NCI-H2029 treated with DMSO at 0.1 percent for 48 hours (cell line): ENCODE results near the gene SNPH.

ENCODE experiments used
- DNase-seq: peaks from one replicate; lab custom pipeline; 2025; lab: John Stamatoyannopoulos, UW

Gene SNPH

GRCh38 chr20:1307171-1307570 lies 41.1 kb downstream of the SNPH start:
- no peak for DNase-seq

GRCh38 chr20:1307571-1307971 lies 41.5 kb downstream of the SNPH start:
- no peak for DNase-seq

- no peak for DNase-seq
Observed at GRCh38 chr20:1308067-1308701, 42.1 kb downstream of the SNPH start.

GRCh38 chr20:1308702-1309095 lies 42.6 kb downstream of the SNPH start:
- DNase-seq, result no peak

GRCh38 chr20:1309439-1309847 lies 43.3 kb downstream of the SNPH start:
- no peak for DNase-seq

- no peak for DNase-seq
Observed at GRCh38 chr20:1310071-1310470, 44.0 kb downstream of the SNPH start.

GRCh38 chr20:1310506-1311190 lies 44.6 kb downstream of the SNPH start:
- no peak for DNase-seq

- no peak for DNase-seq
Observed at GRCh38 chr20:1312308-1312707, 46.2 kb downstream of the SNPH start.

GRCh38 chr20:1312904-1313235 lies 46.8 kb downstream of the SNPH start:
- DNase-seq, result no peak

GRCh38 chr20:1313236-1313964 lies 47.3 kb downstream of the SNPH start:
- DNase-seq, result peak; percentile 54

- DNase-seq, result no peak
Observed at GRCh38 chr20:1315804-1316203, 49.7 kb downstream of the SNPH start.

GRCh38 chr20:1317545-1318255 lies 51.6 kb downstream of the SNPH start:
- DNase-seq, result no peak

- DNase-seq, result no peak
Observed at GRCh38 chr20:1319051-1319450, 53.0 kb downstream of the SNPH start.

GRCh38 chr20:1319462-1319861 lies 53.4 kb downstream of the SNPH start:
- DNase-seq, result no peak

GRCh38 chr20:1320016-1320415 lies 53.9 kb downstream of the SNPH start:
- no peak for DNase-seq

GRCh38 chr20:1320902-1321653 lies 55.0 kb downstream of the SNPH start:
- DNase-seq, result no peak

- DNase-seq, result no peak
Observed at GRCh38 chr20:1321654-1321939, 55.5 kb downstream of the SNPH start.

GRCh38 chr20:1322511-1323245 lies 56.6 kb downstream of the SNPH start:
- no peak for DNase-seq

GRCh38 chr20:1323256-1323655 lies 57.2 kb downstream of the SNPH start:
- no peak for DNase-seq

- no peak for DNase-seq
Observed at GRCh38 chr20:1323830-1324597, 57.9 kb downstream of the SNPH start.
